Left lung (tissue), 10 donors: Measurements from ENCODE around the gene FBXW4. TPM values are rescaled to one million over a fixed set of nuclear protein-coding genes. Genes with fewer than 3 reads are reported as not detected.
"Not testable (repeated sequence)": the region's sequence is repeated elsewhere in the genome, so short reads cannot be mapped to it uniquely, and the experiment has no call there.

Experiments used
- ATAC-seq: fragments of 200-7000 bp; cut with Tn5 transposase; one replicate; pipeline ENCODE4 v1.9.1; 2020; ENCODE audit warnings: moderate library complexity
- DNase-seq, 4 donors: peaks; one replicate each; pipeline ENCODE4 v3.0.0-alpha.2; 2013 to 2020
- H3K27ac ChIP-seq, 2 donors: fragments of 200-600 bp; sonication (generic) in 1 of 2; one replicate each; pipeline versions ENCODE4 v1.5.0 to v1.8.0; 2020 to 2021
- H3K27me3 ChIP-seq, 2 donors: fragments of 200-600 bp; sonication (generic) in 1 of 2; one replicate each; pipeline versions ENCODE4 v1.5.0 to v1.8.0; 2020 to 2021
- H3K36me3 ChIP-seq, 2 donors: fragments of 200-600 bp; sonication (generic) in 1 of 2; one replicate each; pipeline versions ENCODE4 v1.5.0 to v1.8.0; 2020 to 2021
- H3K4me1 ChIP-seq, 2 donors: fragments of 200-600 bp; one replicate each; pipeline ENCODE4 v1.8.0; 2021
- H3K4me3 ChIP-seq, 2 donors: fragments of 200-600 bp; sonication (generic) in 1 of 2; one replicate each; pipeline versions ENCODE4 v1.5.0 to v1.8.0; 2020 to 2021; ENCODE audit warnings: mild to moderate bottlenecking in 1 of 2
- H3K9me3 ChIP-seq, 2 donors: fragments of 200-600 bp; sonication (generic) in 1 of 2; one replicate each; pipeline versions ENCODE4 v1.5.0 to v1.8.0; 2020 to 2021
- CTCF ChIP-seq, 2 donors: fragments of 200-600 bp; sonication (generic) in 1 of 2; IDR thresholded peaks; one replicate each; pipeline versions ENCODE4 v1.5.0 to v1.8.0; 2021; ENCODE audit warnings: antibody characterized with exemption in 2 of 2
- intact Hi-C, 2 donors: fragments of 100-400 bp; cut with DNase I; formaldehyde crosslinking; loops; one replicate each; pipeline versions ENCODE4 v1.11.2 to v1.14.2; 2022
- polyA plus RNA-seq, 6 donors: library from polyadenylated mRNA; unstranded; fragments of 120-200 nt; gene quantifications; one replicate each; pipeline ENCODE4 v1.2.1, GENCODE V29; 2013; ENCODE audit not compliant: insufficient read length in 6 of 6
- total RNA-seq, 2 donors: library from RNA; stranded (reverse); fragmentation: NEBNext Ultra II Directional; extraction: Animal tissue kit (Norgen Biotek cat#: 25700); gene quantifications; one replicate each; pipeline ENCODE4 v1.2.1, GENCODE V29; 2021
- donor health status: DM: no; HTN: yes; CAD: no.
- donor health status: DM: no; HTN: no; CAD: no.

Gene FBXW4
- total and polyA plus RNA-seq, 8 donors: 40.0 to 57.0 (median 52.6) TPM

GRCh38 chr10:101601541-101601940, 93.4 kb downstream of the FBXW4 start:
- intact Hi-C loops: loop anchor here in 1 of 2 donors (10.0 kb wide), 1 partner anchor 173 kb away; the partner anchor contains the start of gene FGF8
- ATAC-seq: peak; percentile 64
- no peak for TF ChIP-seq CTCF (IDR thresholded peaks at IDR 0.05)
- Histone ChIP-seq H3K36me3 (peaks cover 0 to 26% of the 10 kb centered on the region in 2 donors), H3K9me3 (no peaks in the 10 kb centered on the region), H3K4me1 (no peaks in the 10 kb centered on the region), H3K4me3 (no peak overlapping the region), H3K27ac (no peak overlapping the region), H3K27me3 (no peaks in the 10 kb centered on the region)
- no peak for DNase-seq

- H3K4me3 ChIP-seq: no peak overlapping the region
- intact Hi-C loops: no loop called here
Observed at GRCh38 chr10:101597091-101597900, 97.7 kb downstream of the FBXW4 start.

GRCh38 chr10:101595591-101596433, 99.2 kb downstream of the FBXW4 start:
- Histone ChIP-seq H3K36me3 (no peaks in the 10 kb centered on the region), H3K4me3 (no peak overlapping the region), H3K9me3 (no peaks in the 10 kb centered on the region), H3K4me1 (peaks cover 0 to 6% of the 10 kb centered on the region in 2 donors), H3K27me3 (no peaks in the 10 kb centered on the region), H3K27ac (no peak overlapping the region)
- no peak for DNase-seq
- intact Hi-C loops: no loop called here
- ATAC-seq: no peak
- no peak for TF ChIP-seq CTCF (IDR thresholded peaks at IDR 0.05)

More at GRCh38 chr10:101597091-101597900, 97.7 kb downstream of the FBXW4 start:
- H3K36me3 ChIP-seq: no peaks in the 10 kb centered on the region
- no peak for DNase-seq
- H3K4me1 ChIP-seq: peaks cover 0 to 6% of the 10 kb centered on the region in 2 donors
- TF ChIP-seq CTCF (IDR thresholded peaks at IDR 0.05): no peak
- no peak for ATAC-seq
- no peak overlapping the region for H3K27ac ChIP-seq
- H3K9me3 ChIP-seq: no peaks in the 10 kb centered on the region
- H3K27me3 ChIP-seq: no peaks in the 10 kb centered on the region

- intact Hi-C loops, DNase-seq, H3K27ac ChIP-seq, H3K4me3 ChIP-seq, H3K9me3 ChIP-seq, H3K27me3 ChIP-seq, H3K36me3 ChIP-seq: not testable (repeated sequence)
- peak; percentile 51 for ATAC-seq
- peaks cover 0 to 14% of the 10 kb centered on the region in 2 donors for H3K4me1 ChIP-seq
Observed at GRCh38 chr10:101593331-101593730, 101.6 kb downstream of the FBXW4 start.

- Histone ChIP-seq H3K4me3 (peak overlapping the region; percentile 93 to 94), H3K27me3 (no peaks in the 10 kb centered on the region), H3K27ac (no peak overlapping the region), H3K4me1 (peaks cover 5 to 27% of the 10 kb centered on the region in 2 donors), H3K36me3 (peaks cover 0 to 9% of the 10 kb centered on the region in 2 donors), H3K9me3 (no peaks in the 10 kb centered on the region)
- intact Hi-C loops: no loop called here
- DNase-seq: no peak
- ATAC-seq: peak; percentile 4
- TF ChIP-seq CTCF (IDR thresholded peaks at IDR 0.05): no peak
Observed at GRCh38 chr10:101588879-101589278, 106.1 kb downstream of the FBXW4 start.
